HepG2 (cell line): ENCODE data around the gene ARHGEF4.

Experiments
- AGO2 ChIP-seq: fragments of 200-400 bp; formaldehyde crosslinking; optimal IDR thresholded peaks from 2 replicates; pipeline ENCODE3; 2017; ENCODE audit warnings: mild to moderate bottlenecking, low read depth, low read length, moderate library complexity
- BORCS8-MEF2B ChIP-seq: sonication (generic); formaldehyde crosslinking; IDR thresholded peaks from 2 replicates; pipeline ENCODE4 v1.8.0; 2022; ENCODE audit warnings: mild to moderate bottlenecking, missing genetic modification reagents
- CTCF ChIP-seq: sonication (generic); formaldehyde crosslinking; IDR thresholded peaks from 2 replicates; pipeline ENCODE4 v1.5.0; 2020; ENCODE audit warnings: mild to moderate bottlenecking, missing genetic modification reagents, moderate library complexity
- EZH2 ChIP-seq: conservative IDR thresholded peaks from 2 replicates; pipeline ENCODE4 v1.6.1; 2012; ENCODE audit warnings: mild to moderate bottlenecking, low read depth, low read length, moderate library complexity
- IRF1 ChIP-seq: sonication (generic); formaldehyde crosslinking; IDR thresholded peaks from 2 replicates; pipeline ENCODE4 v1.4.0; 2020; ENCODE audit warnings: low read depth, mild to moderate bottlenecking, missing genetic modification reagents
- PAXIP1 ChIP-seq: sonication (generic); formaldehyde crosslinking; conservative IDR thresholded peaks from 2 replicates; pipeline ENCODE4 v1.4.0; 2020; ENCODE audit warnings: mild to moderate bottlenecking, missing genetic modification reagents, moderate library complexity
- PBX3 ChIP-seq: sonication (generic); formaldehyde crosslinking; IDR thresholded peaks from 2 replicates; pipeline ENCODE4 v1.8.1; 2023; ENCODE audit warnings: missing genetic modification reagents, inconsistent platforms, borderline replicate concordance
- TAF15 ChIP-seq: fragments of 200-400 bp; formaldehyde crosslinking; IDR thresholded peaks from one replicate; pipeline ENCODE4 v1.6.1; 2018; ENCODE audit warnings: mild to moderate bottlenecking, low read depth, low read length; ENCODE audit not compliant: poor library complexity, severe bottlenecking
- ZNF160 ChIP-seq: sonication (generic); formaldehyde crosslinking; IDR thresholded peaks from 2 replicates; pipeline ENCODE4 v1.8.0; 2022; ENCODE audit warnings: mild to moderate bottlenecking, inconsistent platforms, missing genetic modification reagents
- ZNF235 ChIP-seq: sonication (generic); formaldehyde crosslinking; IDR thresholded peaks from 2 replicates; pipeline ENCODE4 v1.8.1; 2023; ENCODE audit warnings: mild to moderate bottlenecking, missing genetic modification reagents, borderline replicate concordance
- ZNF331 ChIP-seq: sonication (generic); formaldehyde crosslinking; IDR thresholded peaks from 2 replicates; pipeline ENCODE4 v1.4.0; 2020; ENCODE audit warnings: missing genetic modification reagents
- ZNF556 ChIP-seq: sonication (generic); formaldehyde crosslinking; IDR thresholded peaks from 2 replicates; pipeline ENCODE4 v1.4.0; 2020; ENCODE audit warnings: mild to moderate bottlenecking, missing genetic modification reagents, borderline replicate concordance

GRCh38 chr2:131063501-131064283 is 227.0 kb downstream of the ARHGEF4 start:
- no peak for TF ChIP-seq CTCF
- TF ChIP-seq TAF15: no peak
- TF ChIP-seq PBX3 (CRISPR knock-in tag): no peak
- no peak for TF ChIP-seq ZNF235 (CRISPR knock-in tag)
- no peak for TF ChIP-seq AGO2
- TF ChIP-seq ZNF331 (CRISPR knock-in tag): no peak
- no peak for TF ChIP-seq ZNF160 (CRISPR knock-in tag)
- no peak for TF ChIP-seq ZNF556 (CRISPR knock-in tag)
- no peak for TF ChIP-seq IRF1 (CRISPR knock-in tag)
- TF ChIP-seq BORCS8-MEF2B: no peak
- no peak for TF ChIP-seq PAXIP1
- no peak for TF ChIP-seq EZH2
